MM.1S (cell line): ENCODE data around the gene RBMS3.

Experiments used
- EZH2phosphoT487 ChIP-seq: fragments of 300-600 bp; sonication (generic); IDR thresholded peaks from 2 replicates; pipeline ENCODE4 v1.6.1; 2018; ENCODE audit warnings: antibody characterized with exemption, low read length
- TF ChIP-seq, protein P1 (sequence below): fragments of 300-600 bp; sonication (generic); IDR thresholded peaks from 2 replicates; pipeline ENCODE4 v1.5.1; 2016; ENCODE audit warnings: antibody characterized with exemption, low read length, mixed read lengths

DNA sequence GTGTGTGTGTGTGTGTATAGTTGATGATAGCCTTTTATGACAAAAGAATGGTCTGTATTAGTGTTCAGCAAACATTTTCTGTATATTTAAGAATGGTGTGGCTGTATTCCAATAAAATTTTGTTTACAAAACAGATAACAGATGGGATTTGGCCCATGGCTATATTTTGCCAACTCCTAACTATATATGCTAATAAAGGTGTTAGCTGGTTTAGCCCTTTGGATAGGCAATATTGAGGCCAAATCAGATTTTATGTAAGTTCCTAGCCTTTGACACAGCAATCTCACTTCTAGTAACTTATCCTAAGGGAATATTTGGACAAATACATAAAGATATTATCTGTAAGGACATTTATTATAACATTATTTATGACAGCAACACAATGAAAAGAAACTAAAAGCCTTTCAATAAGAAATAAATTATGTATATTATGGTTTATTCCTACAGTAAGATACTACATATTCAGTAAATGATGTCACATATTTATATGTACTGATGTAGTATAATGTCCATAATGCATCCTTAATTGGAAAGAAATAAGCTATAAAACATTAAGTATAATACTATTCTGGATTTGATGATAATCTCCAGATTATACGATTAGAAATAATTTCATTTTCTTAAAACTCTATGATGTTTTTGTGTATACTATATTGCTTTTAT is 264.0 kb downstream of the RBMS3 start:
- TF ChIP-seq, protein P1, sequence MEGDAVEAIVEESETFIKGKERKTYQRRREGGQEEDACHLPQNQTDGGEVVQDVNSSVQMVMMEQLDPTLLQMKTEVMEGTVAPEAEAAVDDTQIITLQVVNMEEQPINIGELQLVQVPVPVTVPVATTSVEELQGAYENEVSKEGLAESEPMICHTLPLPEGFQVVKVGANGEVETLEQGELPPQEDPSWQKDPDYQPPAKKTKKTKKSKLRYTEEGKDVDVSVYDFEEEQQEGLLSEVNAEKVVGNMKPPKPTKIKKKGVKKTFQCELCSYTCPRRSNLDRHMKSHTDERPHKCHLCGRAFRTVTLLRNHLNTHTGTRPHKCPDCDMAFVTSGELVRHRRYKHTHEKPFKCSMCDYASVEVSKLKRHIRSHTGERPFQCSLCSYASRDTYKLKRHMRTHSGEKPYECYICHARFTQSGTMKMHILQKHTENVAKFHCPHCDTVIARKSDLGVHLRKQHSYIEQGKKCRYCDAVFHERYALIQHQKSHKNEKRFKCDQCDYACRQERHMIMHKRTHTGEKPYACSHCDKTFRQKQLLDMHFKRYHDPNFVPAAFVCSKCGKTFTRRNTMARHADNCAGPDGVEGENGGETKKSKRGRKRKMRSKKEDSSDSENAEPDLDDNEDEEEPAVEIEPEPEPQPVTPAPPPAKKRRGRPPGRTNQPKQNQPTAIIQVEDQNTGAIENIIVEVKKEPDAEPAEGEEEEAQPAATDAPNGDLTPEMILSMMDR, result no peak
- no peak for TF ChIP-seq EZH2phosphoT487
